BJ (cell line): ENCODE results near the gene GBA2. TPM values are rescaled to one million over a fixed set of nuclear protein-coding genes. Genes with fewer than 3 reads are reported as not detected.

Experiments used
- CTCF ChIA-PET: fragments of 350-600 bp; formaldehyde crosslinking; extraction: SDS; loops from one replicate; lab custom pipeline; 2021; ENCODE audit warnings: antibody characterized with exemption, inconsistent platforms; lab: Yijun Ruan, JAX
- POLR2A ChIA-PET: fragments of 300-600 bp; sonication (Branson Sonifier 250); formaldehyde crosslinking; extraction: SDS; loops from one replicate; lab custom pipeline; 2021; ENCODE audit warnings: antibody characterized with exemption; lab: Charles Lee
- DNase-seq: peaks from one replicate; pipeline ENCODE4 v3.0.0-alpha.2; 2011; ENCODE audit warnings: low read depth
- H3K27me3 ChIP-seq: 2 replicates; pipeline ENCODE4 v1.6.0; 2011; ENCODE audit warnings: low read length; ENCODE audit not compliant: control insufficient read depth, insufficient read depth
- H3K36me3 ChIP-seq: 2 replicates; pipeline ENCODE4 v1.5.1; 2011; ENCODE audit warnings: low read length; ENCODE audit not compliant: control insufficient read depth, insufficient read depth
- H3K4me3 ChIP-seq: 2 replicates; pipeline ENCODE4 v1.5.1; 2011; ENCODE audit warnings: low read depth, mild to moderate bottlenecking, control low read depth, low read length
- polyA plus RNA-seq: library from polyadenylated mRNA; depleted of rRNA; stranded (reverse); fragments of >200 nt; gene quantifications from 2 replicates; pipeline ENCODE4 v1.2.3, GENCODE V29; 2011
- TF ChIP-seq, protein P1 (sequence below): IDR thresholded peaks from 2 replicates; pipeline ENCODE4 v1.5.1; 2011; ENCODE audit warnings: low read depth, mild to moderate bottlenecking, control low read depth, inconsistent platforms, low read length, moderate library complexity; ENCODE audit not compliant: insufficient read depth

The GBA2 gene
- polyA plus RNA-seq, 1 experiment = 44.1 TPM

DNA sequence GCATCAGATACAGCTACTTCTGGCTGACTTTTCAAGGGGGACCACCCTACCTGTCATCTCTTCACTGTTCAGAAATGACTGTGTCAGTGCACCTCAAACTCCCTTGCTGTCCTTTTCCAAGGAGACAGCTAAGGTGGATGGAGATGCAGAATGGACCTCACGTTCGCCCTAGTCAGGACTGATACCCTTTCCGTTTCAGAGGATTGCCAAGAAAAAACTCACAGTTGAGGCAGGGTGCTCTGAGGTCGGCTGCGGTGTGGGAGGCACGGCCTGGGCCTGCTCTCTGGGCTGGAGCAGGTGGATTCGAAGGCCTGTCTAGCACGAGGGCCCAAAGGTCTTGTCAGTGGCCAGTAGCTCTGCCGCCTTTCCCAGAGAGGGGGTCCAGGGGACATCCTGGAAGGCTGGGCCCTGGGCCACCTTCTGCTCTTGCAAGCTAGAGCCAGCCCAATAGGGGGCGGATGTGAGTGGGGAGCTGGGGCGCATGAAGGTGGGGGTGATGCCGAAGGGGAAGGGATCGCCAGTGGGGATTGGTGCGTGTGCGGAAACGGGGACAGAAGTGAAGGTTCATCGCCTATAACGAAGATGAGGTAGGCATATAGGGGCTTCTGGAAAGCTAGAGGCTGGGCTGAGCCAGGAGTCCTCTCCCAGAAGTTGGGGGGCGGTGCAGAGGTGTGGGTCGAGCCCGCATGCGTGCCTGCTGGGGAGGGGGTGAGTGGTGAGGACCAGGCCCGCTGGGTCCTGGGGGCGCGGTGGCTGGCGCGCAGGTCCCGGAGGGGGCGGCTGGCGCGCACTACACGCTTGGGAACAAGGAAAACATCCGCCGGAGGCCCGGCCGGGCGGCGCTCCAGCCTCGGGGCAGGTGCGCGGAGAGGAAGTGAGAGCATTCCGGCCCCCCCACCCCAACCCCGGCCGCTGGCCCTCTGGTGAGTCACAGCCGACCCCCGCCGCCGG lies 7.5 kb upstream of the GBA2 start:
- CTCF ChIA-PET = interaction anchor here (0.8 to 2.1 kb wide), 9 partner anchors 8 to 95 kb away, joined by 3 to 6 read pairs (median 4); partner anchors contain the start of genes GBA2 and RGP1
- Histone ChIP-seq H3K27me3 (no peaks in the 10 kb centered on the region), H3K4me3 (peak overlapping the region; percentile 49), H3K36me3 (peaks cover 20% of the 10 kb centered on the region)
- TF ChIP-seq, protein P1, sequence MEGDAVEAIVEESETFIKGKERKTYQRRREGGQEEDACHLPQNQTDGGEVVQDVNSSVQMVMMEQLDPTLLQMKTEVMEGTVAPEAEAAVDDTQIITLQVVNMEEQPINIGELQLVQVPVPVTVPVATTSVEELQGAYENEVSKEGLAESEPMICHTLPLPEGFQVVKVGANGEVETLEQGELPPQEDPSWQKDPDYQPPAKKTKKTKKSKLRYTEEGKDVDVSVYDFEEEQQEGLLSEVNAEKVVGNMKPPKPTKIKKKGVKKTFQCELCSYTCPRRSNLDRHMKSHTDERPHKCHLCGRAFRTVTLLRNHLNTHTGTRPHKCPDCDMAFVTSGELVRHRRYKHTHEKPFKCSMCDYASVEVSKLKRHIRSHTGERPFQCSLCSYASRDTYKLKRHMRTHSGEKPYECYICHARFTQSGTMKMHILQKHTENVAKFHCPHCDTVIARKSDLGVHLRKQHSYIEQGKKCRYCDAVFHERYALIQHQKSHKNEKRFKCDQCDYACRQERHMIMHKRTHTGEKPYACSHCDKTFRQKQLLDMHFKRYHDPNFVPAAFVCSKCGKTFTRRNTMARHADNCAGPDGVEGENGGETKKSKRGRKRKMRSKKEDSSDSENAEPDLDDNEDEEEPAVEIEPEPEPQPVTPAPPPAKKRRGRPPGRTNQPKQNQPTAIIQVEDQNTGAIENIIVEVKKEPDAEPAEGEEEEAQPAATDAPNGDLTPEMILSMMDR = peak; percentile 74
- POLR2A ChIA-PET = interaction anchor here (0.6 kb wide), 1 partner anchor 646 kb away, joined by 7 read pairs; no protein-coding TSS in a partner anchor
- no peak for DNase-seq

DNA sequence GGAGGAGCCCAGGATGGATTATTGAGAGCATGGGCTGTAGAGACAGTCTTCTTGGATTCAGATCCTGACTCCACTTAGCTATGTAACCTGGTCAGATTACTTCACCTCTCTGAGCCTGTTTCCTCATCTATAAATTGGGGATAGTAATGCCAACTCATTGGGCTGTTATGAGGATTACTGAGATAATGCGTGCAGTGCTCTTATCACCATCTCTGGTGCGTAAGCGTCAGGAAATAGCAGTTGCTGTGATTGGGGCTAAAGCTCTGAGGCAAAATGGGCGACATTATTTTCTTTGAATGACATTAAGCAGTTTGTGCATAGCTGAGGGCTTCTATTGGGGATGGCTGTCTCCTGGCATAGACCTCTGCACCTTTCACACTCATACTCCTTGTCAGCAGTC lies 6.0 kb upstream of the GBA2 start:
- DNase-seq = no peak
- no peak overlapping the region for H3K4me3 ChIP-seq
- ChIA-PET POLR2A (no interaction called here), CTCF (interaction anchor here (1.0 to 1.4 kb wide), 4 partner anchors 11 to 35 kb away, joined by 3 to 5 read pairs (median 3); no protein-coding TSS in a partner anchor)
- H3K27me3 ChIP-seq = no peaks in the 10 kb centered on the region
- H3K36me3 ChIP-seq = peaks cover 26% of the 10 kb centered on the region
- TF ChIP-seq, protein P1 = no peak

DNA sequence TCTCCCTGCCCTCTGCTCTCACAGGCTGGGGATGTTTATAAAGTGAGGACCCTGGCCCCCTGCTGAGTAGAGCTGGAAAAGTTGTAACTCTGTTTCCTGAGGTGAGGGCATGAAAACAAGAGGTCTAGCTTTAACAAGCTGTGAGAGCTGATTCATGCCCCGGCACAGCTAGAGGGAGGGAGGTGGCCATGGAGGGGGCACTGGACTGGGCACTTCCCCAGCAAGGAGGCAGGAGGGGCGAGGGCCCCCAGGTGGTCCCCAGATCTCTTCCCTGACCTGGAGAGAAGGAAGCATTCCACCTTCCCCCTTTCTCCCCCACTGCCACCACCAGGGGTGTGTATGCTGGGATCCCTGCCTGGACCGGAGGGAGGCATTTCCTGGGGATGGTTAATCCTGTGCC lies 5.2 kb upstream of the GBA2 start, which contains the start of gene MSMP:
TSS of gene MSMP (minus strand) at position 13 of the 400 bp plus-strand sequence. CDS start 147 bp downstream, outside the sequence.
- Histone ChIP-seq H3K36me3 (peaks cover 26% of the 10 kb centered on the region), H3K27me3 (no peaks in the 10 kb centered on the region), H3K4me3 (no peak within 1 kb of the TSS)
- ChIA-PET CTCF (interaction anchor here (1.0 to 1.4 kb wide), 4 partner anchors 20 to 36 kb away, joined by 3 to 5 read pairs (median 3); partner anchors contain the start of genes CREB3 and TLN1), POLR2A (no interaction called here)
- DNase-seq = no peak
- TF ChIP-seq, protein P1 = no peak

DNA sequence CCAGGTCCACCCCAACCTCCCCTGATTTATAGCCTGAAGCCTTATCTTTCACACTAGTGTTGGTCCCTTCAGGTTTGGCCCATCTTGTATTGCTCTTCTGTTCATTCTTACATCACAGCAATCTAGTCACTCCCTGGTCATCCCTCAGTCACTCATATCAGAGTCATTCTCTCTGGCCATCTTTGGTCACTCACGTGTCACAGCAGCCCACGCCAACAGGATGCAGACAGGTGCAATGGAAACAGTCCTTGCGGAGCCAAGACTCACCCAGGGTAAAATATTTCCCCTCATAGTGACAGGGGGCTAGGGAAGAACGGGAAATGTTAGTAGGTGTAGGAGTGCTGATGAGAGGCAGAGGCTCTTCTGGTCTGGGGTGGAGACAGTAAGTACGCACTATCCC lies 4.4 kb upstream of the GBA2 start:
- POLR2A ChIA-PET = no interaction called here
- Histone ChIP-seq H3K36me3 (peaks cover 26% of the 10 kb centered on the region), H3K27me3 (no peaks in the 10 kb centered on the region), H3K4me3 (no peak overlapping the region)
- DNase-seq = no peak
- TF ChIP-seq, protein P1 = no peak
- CTCF ChIA-PET = interaction anchor here (1.0 to 2.3 kb wide), 6 partner anchors 11 to 142 kb away, joined by 3 to 8 read pairs (median 3); partner anchors contain the start of genes CREB3 and TLN1

DNA sequence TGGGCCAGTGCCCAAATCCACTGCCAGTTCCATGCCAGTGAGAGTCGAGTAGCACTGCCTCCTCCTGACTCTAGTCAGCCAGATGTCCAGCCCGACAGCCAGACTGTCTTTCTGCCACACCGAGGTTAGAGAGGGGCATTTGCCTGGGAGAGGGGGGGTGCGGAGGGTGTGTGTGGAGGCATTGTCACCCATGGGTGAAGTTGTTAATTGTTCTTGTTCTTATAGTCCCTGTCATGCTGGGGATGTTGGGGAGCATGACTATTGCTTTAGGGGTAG lies 1.2 kb upstream of the GBA2 start:
- peaks cover 26% of the 10 kb centered on the region for H3K36me3 ChIP-seq
- H3K27me3 ChIP-seq = no peaks in the 10 kb centered on the region
- TF ChIP-seq, protein P1 = no peak
- no peak for DNase-seq
- CTCF ChIA-PET = interaction anchor here (7.2 kb wide), 1 partner anchor 13 kb away, joined by 78 read pairs; no protein-coding TSS in a partner anchor
- POLR2A ChIA-PET = interaction anchor here (0.6 kb wide), 1 partner anchor 60 kb away, joined by 3 read pairs; no protein-coding TSS in a partner anchor
- peak overlapping the region; percentile 65 for H3K4me3 ChIP-seq
